Measurements from ENCODE around the gene PRR35.

Gene PRR35

DNA sequence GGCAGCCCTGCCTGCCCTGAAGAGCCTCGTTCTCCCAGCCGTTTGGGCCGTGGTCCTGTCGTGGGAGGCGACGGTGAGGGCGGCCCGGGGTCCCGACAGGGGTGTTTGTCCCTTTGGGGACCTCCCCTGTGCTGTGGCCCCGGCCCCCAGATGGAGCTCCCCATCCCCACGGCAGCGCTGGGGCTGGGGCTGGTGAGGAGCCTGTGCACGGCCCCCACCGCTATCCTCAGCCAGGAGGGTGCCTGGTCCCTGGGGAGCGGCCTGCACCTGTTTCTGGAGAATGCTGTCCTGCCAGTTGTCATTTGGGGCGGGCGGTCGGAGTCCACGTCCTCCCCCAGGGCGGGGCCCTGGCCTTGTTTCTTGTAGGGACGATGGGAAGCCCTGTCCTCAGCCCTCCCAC is 26.1 kb upstream of the PRR35 start:
- Histone ChIP-seq H3K27ac (replicated peaks) (no peak overlapping the region), H3K27me3 (ENCODE audit: insufficient read depth, poor library complexity, severe bottlenecking) (no peaks in the 10 kb centered on the region), H3K4me3 (replicated peaks; ENCODE audit: insufficient read depth, low read length) (no peak overlapping the region)
- no peak for DNase-seq (ENCODE audit: low read depth in 1 of 2, low spot score in 1 of 2)
- no peak for TF ChIP-seq POLR2AphosphoS5 (IDR thresholded peaks at IDR 0.05; ENCODE audit: low read depth)
- TF ChIP-seq, protein P1, sequence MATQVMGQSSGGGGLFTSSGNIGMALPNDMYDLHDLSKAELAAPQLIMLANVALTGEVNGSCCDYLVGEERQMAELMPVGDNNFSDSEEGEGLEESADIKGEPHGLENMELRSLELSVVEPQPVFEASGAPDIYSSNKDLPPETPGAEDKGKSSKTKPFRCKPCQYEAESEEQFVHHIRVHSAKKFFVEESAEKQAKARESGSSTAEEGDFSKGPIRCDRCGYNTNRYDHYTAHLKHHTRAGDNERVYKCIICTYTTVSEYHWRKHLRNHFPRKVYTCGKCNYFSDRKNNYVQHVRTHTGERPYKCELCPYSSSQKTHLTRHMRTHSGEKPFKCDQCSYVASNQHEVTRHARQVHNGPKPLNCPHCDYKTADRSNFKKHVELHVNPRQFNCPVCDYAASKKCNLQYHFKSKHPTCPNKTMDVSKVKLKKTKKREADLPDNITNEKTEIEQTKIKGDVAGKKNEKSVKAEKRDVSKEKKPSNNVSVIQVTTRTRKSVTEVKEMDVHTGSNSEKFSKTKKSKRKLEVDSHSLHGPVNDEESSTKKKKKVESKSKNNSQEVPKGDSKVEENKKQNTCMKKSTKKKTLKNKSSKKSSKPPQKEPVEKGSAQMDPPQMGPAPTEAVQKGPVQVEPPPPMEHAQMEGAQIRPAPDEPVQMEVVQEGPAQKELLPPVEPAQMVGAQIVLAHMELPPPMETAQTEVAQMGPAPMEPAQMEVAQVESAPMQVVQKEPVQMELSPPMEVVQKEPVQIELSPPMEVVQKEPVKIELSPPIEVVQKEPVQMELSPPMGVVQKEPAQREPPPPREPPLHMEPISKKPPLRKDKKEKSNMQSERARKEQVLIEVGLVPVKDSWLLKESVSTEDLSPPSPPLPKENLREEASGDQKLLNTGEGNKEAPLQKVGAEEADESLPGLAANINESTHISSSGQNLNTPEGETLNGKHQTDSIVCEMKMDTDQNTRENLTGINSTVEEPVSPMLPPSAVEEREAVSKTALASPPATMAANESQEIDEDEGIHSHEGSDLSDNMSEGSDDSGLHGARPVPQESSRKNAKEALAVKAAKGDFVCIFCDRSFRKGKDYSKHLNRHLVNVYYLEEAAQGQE (IDR thresholded peaks at IDR 0.05; ENCODE audit: insufficient replicate concordance, low read depth), result no peak
- TF ChIP-seq SPI1 (IDR thresholded peaks at IDR 0.05; ENCODE audit: borderline replicate concordance, low read depth), result no peak
- no peak for TF ChIP-seq GABPA (IDR thresholded peaks at IDR 0.05; ENCODE audit: low read depth)
- TF ChIP-seq, protein P2, sequence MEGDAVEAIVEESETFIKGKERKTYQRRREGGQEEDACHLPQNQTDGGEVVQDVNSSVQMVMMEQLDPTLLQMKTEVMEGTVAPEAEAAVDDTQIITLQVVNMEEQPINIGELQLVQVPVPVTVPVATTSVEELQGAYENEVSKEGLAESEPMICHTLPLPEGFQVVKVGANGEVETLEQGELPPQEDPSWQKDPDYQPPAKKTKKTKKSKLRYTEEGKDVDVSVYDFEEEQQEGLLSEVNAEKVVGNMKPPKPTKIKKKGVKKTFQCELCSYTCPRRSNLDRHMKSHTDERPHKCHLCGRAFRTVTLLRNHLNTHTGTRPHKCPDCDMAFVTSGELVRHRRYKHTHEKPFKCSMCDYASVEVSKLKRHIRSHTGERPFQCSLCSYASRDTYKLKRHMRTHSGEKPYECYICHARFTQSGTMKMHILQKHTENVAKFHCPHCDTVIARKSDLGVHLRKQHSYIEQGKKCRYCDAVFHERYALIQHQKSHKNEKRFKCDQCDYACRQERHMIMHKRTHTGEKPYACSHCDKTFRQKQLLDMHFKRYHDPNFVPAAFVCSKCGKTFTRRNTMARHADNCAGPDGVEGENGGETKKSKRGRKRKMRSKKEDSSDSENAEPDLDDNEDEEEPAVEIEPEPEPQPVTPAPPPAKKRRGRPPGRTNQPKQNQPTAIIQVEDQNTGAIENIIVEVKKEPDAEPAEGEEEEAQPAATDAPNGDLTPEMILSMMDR (IDR thresholded peaks at IDR 0.05; ENCODE audit: insufficient read depth, low read length), result no peak

DNA sequence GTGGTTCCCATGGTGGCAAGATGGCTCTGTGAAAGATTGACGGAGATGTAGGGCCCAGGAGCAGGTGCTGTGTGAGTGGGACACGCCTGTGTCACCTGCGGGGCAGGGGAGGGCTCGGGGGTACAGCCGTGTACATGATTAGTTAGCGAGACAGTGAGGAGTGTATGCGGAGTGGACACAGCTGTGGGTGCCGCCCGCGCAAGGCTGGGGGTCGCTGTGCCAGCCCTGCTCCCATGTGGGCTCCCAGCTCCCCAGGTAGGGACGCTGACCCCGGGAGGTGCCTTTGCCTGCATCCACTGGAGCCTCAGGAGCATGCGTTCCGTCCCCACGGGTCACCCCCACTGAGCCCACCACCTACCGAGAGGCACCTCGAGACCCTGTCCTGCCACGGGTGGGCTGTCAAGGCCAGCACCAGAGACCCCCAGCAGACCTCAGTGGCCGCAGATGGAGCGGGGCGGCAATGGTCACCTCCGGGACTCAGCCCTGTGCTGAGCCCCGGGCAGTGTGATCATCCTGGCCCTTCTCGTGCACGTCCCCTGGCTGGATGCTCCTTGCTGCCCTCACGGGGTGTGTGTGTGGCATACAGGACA is 25.2 kb upstream of the PRR35 start:
- DNase-seq (ENCODE audit: low read depth in 1 of 2, low spot score in 1 of 2), result no peak
- H3K27me3 ChIP-seq (ENCODE audit: insufficient read depth, poor library complexity, severe bottlenecking), result no peaks in the 10 kb centered on the region
- H3K27ac ChIP-seq (replicated peaks), result no peak overlapping the region
- no peak overlapping the region for H3K4me3 ChIP-seq (replicated peaks; ENCODE audit: insufficient read depth, low read length)
- TF ChIP-seq GABPA (IDR thresholded peaks at IDR 0.05; ENCODE audit: low read depth), result no peak
- no peak for TF ChIP-seq SPI1 (IDR thresholded peaks at IDR 0.05; ENCODE audit: borderline replicate concordance, low read depth)
- TF ChIP-seq, protein P2 (IDR thresholded peaks at IDR 0.05; ENCODE audit: insufficient read depth, low read length), result no peak
- TF ChIP-seq POLR2AphosphoS5 (IDR thresholded peaks at IDR 0.05; ENCODE audit: low read depth), result no peak
- TF ChIP-seq, protein P1 (IDR thresholded peaks at IDR 0.05; ENCODE audit: insufficient replicate concordance, low read depth), result no peak

DNA sequence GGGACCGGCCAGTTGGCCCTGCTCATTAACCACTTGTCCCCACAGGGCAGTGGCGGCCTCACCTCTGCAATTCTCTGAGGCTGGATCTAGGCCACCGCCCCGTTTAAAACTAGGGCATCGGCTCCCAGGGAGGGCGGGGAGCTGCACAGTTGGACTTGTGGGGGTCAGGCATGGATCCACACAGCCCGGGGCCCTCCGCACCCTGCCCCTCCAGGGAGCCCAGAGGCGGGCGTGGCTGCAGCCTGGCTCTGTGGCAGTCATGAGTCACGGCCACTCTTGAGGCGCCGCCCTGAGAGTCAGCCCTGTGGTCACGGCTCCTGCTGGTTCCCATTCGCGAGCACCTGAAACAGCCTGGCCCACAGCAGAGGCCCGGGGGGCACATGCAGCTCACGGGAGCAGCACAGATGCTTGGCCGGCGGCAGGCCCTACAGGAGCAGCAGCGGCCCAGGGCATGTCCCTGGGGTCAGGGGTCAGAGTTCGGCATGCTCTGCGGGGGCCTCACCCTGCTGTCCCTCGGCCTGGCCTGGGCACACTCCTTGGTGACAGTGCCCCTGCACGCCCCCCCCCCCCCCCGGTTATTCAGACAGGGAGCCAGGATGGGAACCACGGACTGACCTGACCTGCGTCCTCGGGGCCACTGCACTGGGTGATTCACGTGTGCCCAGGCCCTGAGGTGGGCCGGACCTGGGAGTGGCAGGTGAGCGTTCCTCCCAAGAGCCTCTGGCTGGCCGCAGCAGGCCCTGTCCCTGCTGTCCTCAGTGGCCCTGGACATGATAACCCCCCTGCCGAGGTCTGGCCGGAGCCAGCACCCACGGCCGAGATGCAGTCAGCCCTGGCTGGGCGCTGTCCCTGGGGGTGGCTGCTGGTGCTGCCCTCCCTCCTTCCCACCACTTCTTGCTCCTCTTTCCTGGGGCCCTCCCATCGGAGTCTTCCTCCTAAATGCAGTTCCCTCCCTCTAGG is 24.5 kb upstream of the PRR35 start:
- H3K27ac ChIP-seq (replicated peaks), result no peak overlapping the region
- H3K4me3 ChIP-seq (replicated peaks; ENCODE audit: insufficient read depth, low read length), result no peak overlapping the region
- TF ChIP-seq, protein P2 (IDR thresholded peaks at IDR 0.05; ENCODE audit: insufficient read depth, low read length), result no peak
- TF ChIP-seq SPI1 (IDR thresholded peaks at IDR 0.05; ENCODE audit: borderline replicate concordance, low read depth) (no peak), POLR2AphosphoS5 (IDR thresholded peaks at IDR 0.05; ENCODE audit: low read depth) (no peak), GABPA (IDR thresholded peaks at IDR 0.05; ENCODE audit: low read depth) (no peak)
- TF ChIP-seq, protein P1 (IDR thresholded peaks at IDR 0.05; ENCODE audit: insufficient replicate concordance, low read depth), result no peak
- DNase-seq (ENCODE audit: low read depth in 1 of 2, low spot score in 1 of 2), result no peak
- no peaks in the 10 kb centered on the region for H3K27me3 ChIP-seq (ENCODE audit: insufficient read depth, poor library complexity, severe bottlenecking)
